ENCODE measurements around the gene CSMD2.

GRCh38 chr1:34186741-34187494, 21.9 kb upstream of the CSMD2 start:
- TF ChIP-seq CTCF (conservative IDR thresholded peaks at IDR 0.05 in 1 of 2, IDR thresholded peaks at IDR 0.05 in 1 of 2; ENCODE audit: low read depth in 1 of 2, low read length in 2 of 2) (no peak), EZH2 (IDR thresholded peaks at IDR 0.05; ENCODE audit: low read length, missing control alignments) (no peak)
